ENCODE results near the gene CPEB4. TPM values are rescaled to one million over a fixed set of nuclear protein-coding genes. Genes with fewer than 3 reads are reported as not detected.

Gene CPEB4
- total RNA-seq, 1 experiment from 2014 or later, result 11.1 TPM

DNA sequence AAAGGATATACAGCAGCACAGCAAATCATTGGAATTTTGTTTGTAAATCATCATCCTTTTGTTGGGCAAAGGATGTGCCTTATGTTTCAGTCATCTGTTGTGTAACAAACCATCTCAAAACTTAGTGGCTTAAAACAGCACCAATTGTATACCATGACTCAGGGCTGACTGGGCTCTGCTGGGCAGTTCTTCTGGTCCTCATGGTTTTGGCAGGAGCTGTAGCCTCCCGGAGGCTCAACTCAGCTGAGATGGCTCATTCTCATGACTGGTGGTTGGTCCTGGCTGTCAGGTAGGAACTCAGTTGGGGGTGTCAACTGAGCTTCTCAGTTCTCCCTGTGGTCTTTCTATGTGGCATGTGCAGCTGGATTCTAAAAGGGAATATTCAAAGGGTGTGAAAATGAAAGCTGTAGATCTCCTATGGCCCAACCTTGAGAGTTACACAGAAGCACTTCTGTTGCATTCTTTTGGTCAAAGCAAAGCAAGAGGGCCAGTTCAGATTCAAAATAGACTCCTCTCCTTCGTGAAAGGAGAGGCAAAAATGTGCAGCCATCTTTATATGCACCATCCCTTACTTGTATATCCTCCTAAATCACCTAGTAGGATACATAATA is 39.1 kb upstream of the CPEB4 start (continued):
- TF ChIP-seq, protein P1, sequence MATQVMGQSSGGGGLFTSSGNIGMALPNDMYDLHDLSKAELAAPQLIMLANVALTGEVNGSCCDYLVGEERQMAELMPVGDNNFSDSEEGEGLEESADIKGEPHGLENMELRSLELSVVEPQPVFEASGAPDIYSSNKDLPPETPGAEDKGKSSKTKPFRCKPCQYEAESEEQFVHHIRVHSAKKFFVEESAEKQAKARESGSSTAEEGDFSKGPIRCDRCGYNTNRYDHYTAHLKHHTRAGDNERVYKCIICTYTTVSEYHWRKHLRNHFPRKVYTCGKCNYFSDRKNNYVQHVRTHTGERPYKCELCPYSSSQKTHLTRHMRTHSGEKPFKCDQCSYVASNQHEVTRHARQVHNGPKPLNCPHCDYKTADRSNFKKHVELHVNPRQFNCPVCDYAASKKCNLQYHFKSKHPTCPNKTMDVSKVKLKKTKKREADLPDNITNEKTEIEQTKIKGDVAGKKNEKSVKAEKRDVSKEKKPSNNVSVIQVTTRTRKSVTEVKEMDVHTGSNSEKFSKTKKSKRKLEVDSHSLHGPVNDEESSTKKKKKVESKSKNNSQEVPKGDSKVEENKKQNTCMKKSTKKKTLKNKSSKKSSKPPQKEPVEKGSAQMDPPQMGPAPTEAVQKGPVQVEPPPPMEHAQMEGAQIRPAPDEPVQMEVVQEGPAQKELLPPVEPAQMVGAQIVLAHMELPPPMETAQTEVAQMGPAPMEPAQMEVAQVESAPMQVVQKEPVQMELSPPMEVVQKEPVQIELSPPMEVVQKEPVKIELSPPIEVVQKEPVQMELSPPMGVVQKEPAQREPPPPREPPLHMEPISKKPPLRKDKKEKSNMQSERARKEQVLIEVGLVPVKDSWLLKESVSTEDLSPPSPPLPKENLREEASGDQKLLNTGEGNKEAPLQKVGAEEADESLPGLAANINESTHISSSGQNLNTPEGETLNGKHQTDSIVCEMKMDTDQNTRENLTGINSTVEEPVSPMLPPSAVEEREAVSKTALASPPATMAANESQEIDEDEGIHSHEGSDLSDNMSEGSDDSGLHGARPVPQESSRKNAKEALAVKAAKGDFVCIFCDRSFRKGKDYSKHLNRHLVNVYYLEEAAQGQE (IDR thresholded peaks at IDR 0.05; ENCODE audit: low read depth), result no peak
- TF ChIP-seq FOSL1 (IDR thresholded peaks at IDR 0.05; ENCODE audit: low read depth) (no peak), POLR2AphosphoS5 (IDR thresholded peaks at IDR 0.05; ENCODE audit: low read depth, low read length) (no peak), SP1 (IDR thresholded peaks at IDR 0.05; ENCODE audit: low read depth) (no peak), EZH2 (IDR thresholded peaks at IDR 0.05) (no peak), EGR1 (IDR thresholded peaks at IDR 0.05; ENCODE audit: low read depth) (no peak), ZFX (IDR thresholded peaks at IDR 0.05) (no peak), SRF (IDR thresholded peaks at IDR 0.05; ENCODE audit: low read depth) (no peak), CBX3 (IDR thresholded peaks at IDR 0.05; ENCODE audit: low read depth) (no peak), JUND (IDR thresholded peaks at IDR 0.05) (no peak), CEBPB (IDR thresholded peaks at IDR 0.05; ENCODE audit: low read depth) (no peak), EZH2phosphoT487 (IDR thresholded peaks at IDR 0.05; ENCODE audit: borderline replicate concordance) (no peak)
- TF ChIP-seq, protein P2, sequence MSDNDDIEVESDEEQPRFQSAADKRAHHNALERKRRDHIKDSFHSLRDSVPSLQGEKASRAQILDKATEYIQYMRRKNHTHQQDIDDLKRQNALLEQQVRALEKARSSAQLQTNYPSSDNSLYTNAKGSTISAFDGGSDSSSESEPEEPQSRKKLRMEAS (IDR thresholded peaks at IDR 0.05), result no peak
- TF ChIP-seq, protein P3, sequence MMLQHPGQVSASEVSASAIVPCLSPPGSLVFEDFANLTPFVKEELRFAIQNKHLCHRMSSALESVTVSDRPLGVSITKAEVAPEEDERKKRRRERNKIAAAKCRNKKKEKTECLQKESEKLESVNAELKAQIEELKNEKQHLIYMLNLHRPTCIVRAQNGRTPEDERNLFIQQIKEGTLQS (IDR thresholded peaks at IDR 0.05), result no peak

DNA sequence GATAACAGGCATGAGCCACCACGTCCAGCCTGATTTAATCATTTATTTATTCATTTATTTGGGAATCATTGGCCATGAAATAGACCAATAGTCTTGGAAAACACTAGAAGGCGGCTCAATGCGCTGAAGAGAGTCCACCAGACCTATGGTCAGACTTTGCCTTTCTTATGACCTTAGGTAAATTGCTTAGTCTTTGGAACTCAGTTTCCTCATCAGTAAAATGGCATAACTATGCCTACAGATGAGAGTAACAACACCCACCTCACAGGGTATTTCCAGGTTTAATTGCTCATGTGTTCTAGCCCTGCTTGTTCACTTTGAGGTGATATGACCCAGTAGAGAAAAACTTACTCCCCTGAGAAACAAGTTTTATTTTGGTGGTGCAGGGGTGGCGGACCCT is 38.2 kb upstream of the CPEB4 start:
- no peak overlapping the region for H3K9ac ChIP-seq (ENCODE audit: low read length)
- POLR2A ChIA-PET, result no interaction called here
- no peaks in the 10 kb centered on the region for H4K20me1 ChIP-seq (ENCODE audit: insufficient read depth)
- no peaks in the 10 kb centered on the region for H3K9me2 ChIP-seq (ENCODE audit: insufficient read depth)
- no peaks in the 10 kb centered on the region for H3K4me1 ChIP-seq (ENCODE audit: control insufficient read depth in 1 of 2, insufficient read depth in 2 of 2, low read length in 2 of 2)
- no peaks in the 10 kb centered on the region for H3K36me3 ChIP-seq (ENCODE audit: control insufficient read depth in 1 of 2, insufficient read depth in 2 of 2, low read length in 2 of 2)
- H3K4me3 ChIP-seq (replicated peaks in 1 of 2; ENCODE audit: low read depth in 1 of 2, low read length in 2 of 2), result no peak overlapping the region
- no peaks in the 10 kb centered on the region for H3K79me2 ChIP-seq (ENCODE audit: insufficient read depth, low read length)
- intact Hi-C loops (cut with micrococcal nuclease), result no loop called here
- CTCF ChIA-PET, result no interaction called here
- no peaks in the 10 kb centered on the region for H3K27me3 ChIP-seq (ENCODE audit: insufficient read depth, low read length)
- DNase-seq (ENCODE audit: low read depth, low spot score), result no peak
- no TSS peak for BruUV-seq (replicated peaks)
- no peak for ATAC-seq
- no peak overlapping the region for H3K4me2 ChIP-seq (ENCODE audit: low read length)
- no peaks in the 10 kb centered on the region for H3K9me3 ChIP-seq (ENCODE audit: control insufficient read depth in 1 of 2, insufficient read depth in 1 of 2, low read depth in 1 of 2, low read length in 2 of 2)
- H3K27ac ChIP-seq (ENCODE audit: low read depth, low read length), result no peak overlapping the region
- no peak overlapping the region for H2AFZ ChIP-seq (ENCODE audit: low read depth, low read length, poor library complexity, severe bottlenecking)
- RAD21 ChIA-PET (ENCODE audit: low non-redundant PET in 1 of 2, low total read pairs in 2 of 2, uncharacterized antibody in 2 of 2, unreplicated experiment in 2 of 2), result no interaction called here
- TF ChIP-seq, protein P4, sequence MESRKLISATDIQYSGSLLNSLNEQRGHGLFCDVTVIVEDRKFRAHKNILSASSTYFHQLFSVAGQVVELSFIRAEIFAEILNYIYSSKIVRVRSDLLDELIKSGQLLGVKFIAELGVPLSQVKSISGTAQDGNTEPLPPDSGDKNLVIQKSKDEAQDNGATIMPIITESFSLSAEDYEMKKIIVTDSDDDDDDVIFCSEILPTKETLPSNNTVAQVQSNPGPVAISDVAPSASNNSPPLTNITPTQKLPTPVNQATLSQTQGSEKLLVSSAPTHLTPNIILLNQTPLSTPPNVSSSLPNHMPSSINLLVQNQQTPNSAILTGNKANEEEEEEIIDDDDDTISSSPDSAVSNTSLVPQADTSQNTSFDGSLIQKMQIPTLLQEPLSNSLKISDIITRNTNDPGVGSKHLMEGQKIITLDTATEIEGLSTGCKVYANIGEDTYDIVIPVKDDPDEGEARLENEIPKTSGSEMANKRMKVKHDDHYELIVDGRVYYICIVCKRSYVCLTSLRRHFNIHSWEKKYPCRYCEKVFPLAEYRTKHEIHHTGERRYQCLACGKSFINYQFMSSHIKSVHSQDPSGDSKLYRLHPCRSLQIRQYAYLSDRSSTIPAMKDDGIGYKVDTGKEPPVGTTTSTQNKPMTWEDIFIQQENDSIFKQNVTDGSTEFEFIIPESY (IDR thresholded peaks at IDR 0.05; ENCODE audit: extremely low read depth, insufficient replicate concordance, low read length), result no peak
- TF ChIP-seq SP1 (IDR thresholded peaks at IDR 0.05; ENCODE audit: low read depth), result no peak
- TF ChIP-seq POLR2AphosphoS5 (IDR thresholded peaks at IDR 0.05; ENCODE audit: low read depth, low read length), result no peak
- TF ChIP-seq YY1 (IDR thresholded peaks at IDR 0.05; ENCODE audit: extremely low read depth, insufficient replicate concordance, low read depth, low read length), result no peak
- no peak for TF ChIP-seq SIN3A (IDR thresholded peaks at IDR 0.05; ENCODE audit: low read depth)
- no peak for TF ChIP-seq TCF7L2 (IDR thresholded peaks at IDR 0.05; ENCODE audit: borderline replicate concordance, extremely low read depth, insufficient read depth, insufficient read length)
- no peak for TF ChIP-seq SRF (IDR thresholded peaks at IDR 0.05; ENCODE audit: low read depth)
- TF ChIP-seq, protein P2 (IDR thresholded peaks at IDR 0.05), result no peak
- no peak for TF ChIP-seq ELF1 (IDR thresholded peaks at IDR 0.05; ENCODE audit: borderline replicate concordance, low read depth)
- TF ChIP-seq, protein P3 (IDR thresholded peaks at IDR 0.05), result no peak
- TF ChIP-seq ZNF274 (IDR thresholded peaks at IDR 0.05; ENCODE audit: low read depth, low read length), result no peak
